Measurements from ENCODE around the gene UGT2B15. TPM values are rescaled to one million over a fixed set of nuclear protein-coding genes. Genes with fewer than 3 reads are reported as not detected.

The UGT2B15 gene
- total and polyA plus RNA-seq, 10 of the 15 experiments (the other 5 are each of a cell fraction or from before 2014, with no cell fraction given) = not detected

DNA sequence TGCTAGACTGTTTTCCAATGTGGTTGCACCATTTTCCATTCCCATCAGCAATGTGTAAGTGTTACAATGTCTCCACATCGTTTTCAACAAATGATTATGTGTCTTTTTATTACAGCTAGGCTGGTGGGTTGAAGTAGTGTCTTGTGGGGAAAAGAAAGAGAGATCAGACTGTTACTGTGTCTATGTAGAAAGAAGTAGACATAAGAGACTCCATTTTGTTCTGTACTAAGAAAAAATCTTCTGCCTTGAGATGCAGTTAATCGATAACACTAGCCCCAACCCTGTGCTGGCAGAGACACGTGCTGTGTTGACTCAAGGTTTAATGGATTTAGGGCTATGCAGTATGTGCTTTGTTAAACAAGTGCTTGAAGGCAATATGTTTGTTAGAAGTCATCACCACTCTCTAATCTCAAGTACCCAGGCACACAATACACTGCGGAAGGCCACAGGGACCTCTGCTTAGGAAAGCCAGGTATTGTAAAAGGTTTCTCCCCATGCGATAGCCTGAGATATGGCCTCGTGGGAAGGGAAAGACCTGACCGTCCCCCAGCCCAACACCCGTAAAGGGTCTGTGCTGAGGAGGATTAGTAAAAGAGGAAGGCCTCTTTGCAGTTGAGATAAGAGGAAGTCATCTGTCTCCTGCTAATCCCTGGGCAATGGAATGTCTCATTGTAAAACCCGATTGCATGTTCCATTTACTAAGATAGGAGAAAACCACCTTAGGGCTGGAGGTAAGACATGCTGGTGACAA lies 23.0 kb upstream of the UGT2B15 start:
- RAD21 ChIA-PET (ENCODE audit: unreplicated experiment) = no interaction called here
- FAIRE-seq (no peak), DNase-seq (ENCODE audit: low read depth, low spot score) (no peak), ATAC-seq (no peak)
- CTCF ChIA-PET = no interaction called here
- 39% methylated on average over 9 of the region's 9 CpGs for WGBS (ENCODE audit: insufficient coverage, insufficient replicate concordance, low lambda C conversion rate, missing lambda C conversion rate)
- no peaks in the 10 kb centered on the region for H3K27me3 ChIP-seq (replicated peaks in 1 of 2; ENCODE audit: control insufficient read depth in 2 of 2, insufficient read depth in 2 of 2, low read length in 1 of 2)
- H4K20me1 ChIP-seq (ENCODE audit: control insufficient read depth, insufficient read depth) = no peaks in the 10 kb centered on the region
- no peak overlapping the region for H3K9ac ChIP-seq (ENCODE audit: control insufficient read depth, insufficient read depth, low read length)
- H3K4me1 ChIP-seq (ENCODE audit: control insufficient read depth, insufficient read depth, low read length) = no peaks in the 10 kb centered on the region
- H3K4me3 ChIP-seq = no peak overlapping the region
- no peak for TF ChIP-seq CBX3 (IDR thresholded peaks at IDR 0.05; ENCODE audit: borderline replicate concordance, low read depth)
- no peak for TF ChIP-seq TCF7 (IDR thresholded peaks at IDR 0.05; ENCODE audit: borderline replicate concordance)
- no peak for TF ChIP-seq ZNF687 (IDR thresholded peaks at IDR 0.05)
- no peak for TF ChIP-seq KDM1A (IDR thresholded peaks at IDR 0.05; ENCODE audit: borderline replicate concordance)
- TF ChIP-seq FOXK2 (IDR thresholded peaks at IDR 0.05) = no peak
- TF ChIP-seq CREB1 (IDR thresholded peaks at IDR 0.05; ENCODE audit: low read depth) = no peak
- in situ Hi-C loops (cut with MboI) = loop anchor here (25.0 kb wide), 1 partner anchor 106 kb away; the partner anchor contains the start of gene UGT2B17
- H3K4me2 ChIP-seq (ENCODE audit: control insufficient read depth, insufficient read depth) = no peak overlapping the region
- H3K79me2 ChIP-seq (ENCODE audit: control insufficient read depth, insufficient read depth, low read length) = no peaks in the 10 kb centered on the region
- SMC1A ChIA-PET (ENCODE audit: uncharacterized antibody, unreplicated experiment) = interaction anchor here (0.8 to 1.0 kb wide), 2 partner anchors 14 to 57 kb away, joined by 3 to 4 read pairs; no protein-coding TSS in a partner anchor
- no peaks in the 10 kb centered on the region for H3K9me3 ChIP-seq (replicated peaks; ENCODE audit: control insufficient read depth, insufficient read depth, low read length)
- no peak overlapping the region for H2AFZ ChIP-seq (ENCODE audit: control insufficient read depth, low read depth, low read length)
- H3K36me3 ChIP-seq (ENCODE audit: control insufficient read depth in 2 of 2, insufficient read depth in 2 of 2, low read length in 1 of 2) = no peaks in the 10 kb centered on the region
- no TSS peak for BruUV-seq (replicated peaks)
- no peak overlapping the region for H3K27ac ChIP-seq (ENCODE audit: control insufficient read depth, insufficient read depth)
- POLR2A ChIA-PET = no interaction called here
- intact Hi-C loops (cut with micrococcal nuclease; ENCODE audit: unreplicated experiment) = no loop called here
